Suppressor macrophage treated with lipopolysaccharide for 1 hour (primary cell): Measurements from ENCODE around the gene PARK7.

Source experiments
- DNase-seq, 3 donors: peaks; one replicate each; pipeline ENCODE4 v3.0.0-alpha.2; 2020 to 2022

The PARK7 gene

DNA sequence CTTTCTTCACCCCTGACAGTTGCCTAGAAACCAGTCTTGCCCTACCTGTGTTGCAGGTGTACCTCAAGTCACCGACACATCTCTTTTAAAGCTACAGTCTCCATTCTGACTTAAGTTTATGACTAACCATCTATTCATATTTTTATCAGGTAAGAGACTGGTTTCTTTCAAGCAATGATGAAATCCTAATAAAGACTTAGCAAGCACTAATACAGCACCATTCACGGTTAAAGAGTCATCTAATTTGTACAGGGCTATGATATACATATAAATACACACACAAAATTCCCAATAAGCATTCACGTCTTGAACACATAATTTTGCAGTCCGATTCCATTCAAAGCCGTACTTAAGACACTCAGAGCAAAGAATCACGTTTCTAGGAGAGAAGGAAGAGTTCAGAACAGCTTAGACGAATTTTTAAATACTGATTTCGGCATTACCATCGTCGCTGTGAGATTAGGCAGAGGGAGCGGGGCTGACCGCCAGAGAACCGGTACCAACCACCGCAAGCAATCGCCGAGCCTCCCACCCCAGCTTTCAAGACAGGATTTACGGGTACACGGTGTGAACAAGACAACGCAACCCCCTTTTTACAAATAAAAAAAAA, 63.7 kb downstream of the PARK7 start:
- no peak for DNase-seq

DNA sequence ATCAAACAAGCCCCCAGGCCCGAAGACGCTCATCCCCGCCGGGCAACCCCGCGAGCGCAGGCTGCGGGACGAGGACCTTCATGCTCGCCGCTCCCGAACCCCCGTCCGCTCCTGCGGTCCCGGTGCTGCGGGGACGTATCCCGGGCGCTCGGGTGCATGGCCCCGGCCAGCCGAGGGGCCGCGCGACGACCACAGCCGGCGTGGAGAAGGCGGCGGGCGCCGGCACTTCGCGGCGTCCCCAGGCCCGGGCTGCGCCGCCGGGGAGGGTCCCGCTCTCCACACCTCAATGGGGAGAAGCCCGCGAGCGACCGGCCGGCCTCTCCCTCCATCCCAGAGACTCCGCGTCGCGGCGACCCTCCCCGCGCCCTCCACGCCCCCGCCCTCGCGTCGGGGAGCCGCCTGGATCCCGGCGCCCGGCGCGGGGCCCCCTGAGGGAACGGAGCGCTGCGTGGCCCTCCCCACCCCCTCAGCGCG, 64.2 kb downstream of the PARK7 start:
- peak in 1 of 3 donors; percentile 25 for DNase-seq

DNA sequence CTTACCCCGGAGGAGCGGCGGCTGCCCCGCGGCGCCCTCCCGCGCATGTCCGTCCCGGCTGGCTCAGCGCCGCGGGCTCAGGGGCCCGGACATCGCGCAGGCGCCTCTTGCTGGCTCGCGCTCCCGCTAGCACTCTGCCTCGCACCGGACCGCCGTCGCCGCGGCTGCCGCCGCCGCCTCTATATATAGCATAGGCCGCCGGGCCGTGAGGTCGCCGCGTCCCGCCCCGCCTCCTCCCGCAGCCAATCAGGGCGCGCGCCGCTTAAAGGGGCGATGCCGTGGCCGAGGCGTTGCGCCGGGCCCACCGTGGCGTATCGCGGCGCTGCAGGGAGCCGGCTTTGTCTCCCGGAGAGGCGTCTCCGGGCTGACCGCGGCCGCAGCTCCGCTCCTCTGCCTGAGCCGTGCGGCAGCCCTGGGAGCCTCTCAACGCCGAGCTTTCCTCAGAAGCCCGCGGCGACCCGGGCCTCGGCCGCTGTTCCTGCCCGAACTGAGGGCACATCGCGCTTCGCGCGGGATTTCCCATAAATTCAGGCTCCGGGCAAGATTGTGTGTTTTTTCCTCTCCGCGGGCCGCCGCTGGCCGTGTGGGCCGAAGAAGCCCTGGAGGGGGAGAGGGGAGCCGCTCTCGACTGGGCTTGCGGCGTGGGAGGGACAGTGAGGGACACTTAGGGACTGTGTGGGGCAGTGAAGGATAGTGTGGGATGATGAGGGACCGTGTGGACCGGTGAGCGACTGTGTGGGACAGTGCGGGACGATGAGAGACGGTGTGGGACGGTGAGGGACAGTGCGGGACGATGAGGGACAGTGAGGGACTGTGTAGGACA, 64.9 kb downstream of the PARK7 start, which contains the start of gene ERRFI1:
Gene ERRFI1 (minus strand): TSS at position 157 of the 823 bp plus-strand sequence. CDS start 10,690 bp downstream, outside the sequence.
- DNase-seq: peak; percentile 92 to 98 (median 97)

DNA sequence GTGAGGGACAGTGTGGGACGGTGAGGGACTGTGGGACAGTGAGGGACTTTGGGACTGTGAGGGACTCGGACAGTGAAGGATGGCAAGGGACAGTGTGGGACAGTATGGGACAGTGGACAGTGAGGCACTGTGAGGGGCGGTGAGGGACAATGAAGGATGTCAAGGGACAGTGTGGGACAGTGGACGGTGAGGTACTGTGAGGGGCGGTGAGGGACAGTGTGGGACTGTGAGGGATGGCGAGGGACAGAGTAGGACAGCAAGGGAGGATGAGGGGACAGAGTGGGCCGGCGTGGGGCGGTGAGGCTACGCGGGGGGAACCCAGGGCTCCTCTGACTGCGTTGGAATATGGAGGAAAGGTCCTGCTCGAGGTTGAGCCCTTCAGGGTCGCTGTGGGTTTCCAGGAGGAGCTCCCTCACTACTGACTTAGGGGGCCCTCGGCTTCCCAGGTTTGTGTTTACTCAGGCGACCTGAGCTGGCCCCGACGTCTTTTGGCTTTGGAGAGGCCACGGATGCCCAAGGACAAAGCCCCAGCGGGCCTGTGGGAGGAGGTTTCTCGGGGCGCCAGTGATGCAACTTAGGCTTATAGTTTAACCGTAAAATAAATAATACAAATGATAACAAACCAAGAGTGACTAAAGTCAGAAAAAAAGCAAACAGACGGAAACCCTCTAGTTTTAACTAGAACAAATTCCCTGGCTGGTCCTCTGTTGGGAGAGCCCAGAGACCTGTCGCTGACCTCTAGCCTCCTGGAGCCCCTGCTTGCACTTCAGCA, 65.7 kb downstream of the PARK7 start:
- no peak for DNase-seq

DNA sequence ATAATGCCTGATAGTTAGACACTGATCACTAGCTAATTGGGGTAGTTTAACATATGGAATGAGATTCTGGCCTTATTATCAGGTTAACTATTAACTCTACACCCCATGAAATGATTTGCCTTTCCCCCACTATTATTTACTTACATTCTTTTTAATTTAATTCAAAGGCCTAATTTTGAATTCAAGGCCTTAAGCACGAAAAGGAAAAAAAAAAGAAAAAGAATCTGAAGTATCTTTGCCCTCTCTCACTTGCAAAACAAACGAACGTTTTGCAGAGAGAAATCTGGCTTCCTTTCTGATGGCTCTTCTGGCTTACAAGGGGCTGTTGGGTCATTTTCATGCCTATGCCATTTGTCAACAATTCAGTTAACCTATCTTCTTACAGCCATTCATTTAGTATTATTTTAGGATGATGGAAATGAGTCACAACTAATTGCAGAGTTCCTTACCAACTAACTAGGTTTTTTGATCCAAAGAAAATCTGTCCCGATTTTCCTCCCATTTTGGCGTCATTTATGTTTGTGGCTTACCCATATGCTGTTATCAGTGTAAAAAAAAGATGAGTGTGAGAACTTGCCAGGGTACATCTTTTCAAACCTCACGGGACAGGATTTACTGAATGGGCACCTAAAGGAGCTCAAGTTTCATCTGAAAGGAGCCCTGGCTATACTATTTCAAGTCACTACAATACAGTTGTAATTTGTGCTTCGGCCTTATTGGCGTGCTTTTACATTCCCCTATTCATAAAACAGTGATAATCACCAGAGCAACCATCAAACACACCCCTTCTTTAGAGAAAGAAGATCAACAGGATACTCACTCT, 66.4 kb downstream of the PARK7 start:
- no peak for DNase-seq

DNA sequence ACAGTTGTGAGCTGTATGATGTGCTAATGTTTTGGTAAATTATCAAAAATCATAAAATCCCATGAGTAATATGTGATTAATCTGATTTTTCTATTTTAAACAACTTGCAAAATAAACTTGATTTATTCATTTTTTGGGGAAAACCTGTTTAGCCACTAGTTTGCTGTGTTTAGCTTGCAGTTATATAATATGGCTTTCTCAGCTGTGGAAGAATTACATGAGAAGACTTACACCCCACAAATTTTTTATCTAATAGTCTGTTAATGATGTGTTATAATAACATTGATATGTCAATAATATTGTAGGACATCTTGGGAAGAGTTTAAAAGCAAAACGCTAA, 67.0 kb downstream of the PARK7 start:
- DNase-seq: no peak

DNA sequence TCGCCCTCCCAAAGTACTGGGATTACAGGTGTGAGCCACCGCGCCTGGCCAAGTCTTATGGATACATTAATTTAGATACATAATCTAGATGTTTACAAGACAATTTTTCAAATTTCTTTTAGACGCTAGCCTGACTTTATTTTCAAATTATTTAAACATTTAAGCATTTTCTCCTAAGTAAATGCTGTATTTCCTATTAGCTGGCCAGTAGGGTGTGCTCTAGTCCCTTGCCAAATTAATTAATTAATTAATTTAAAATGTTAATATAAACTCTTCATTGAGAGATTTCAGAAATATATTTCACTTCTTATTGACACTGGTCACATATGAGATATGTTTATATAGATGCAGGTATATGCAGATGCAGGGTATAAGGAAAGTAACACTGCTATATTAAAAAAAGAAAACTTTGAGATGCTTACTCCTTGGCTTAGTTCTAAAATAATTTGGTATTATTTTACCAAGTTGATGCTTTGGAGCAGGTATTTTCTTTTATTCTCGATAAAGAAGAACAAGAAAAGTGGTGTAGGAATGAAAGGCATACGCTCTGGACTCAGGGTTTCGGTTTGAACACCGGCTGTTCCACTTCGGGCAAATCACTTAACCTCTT, 69.8 kb downstream of the PARK7 start:
- peak; percentile 74 to 81 (median 75) for DNase-seq

DNA sequence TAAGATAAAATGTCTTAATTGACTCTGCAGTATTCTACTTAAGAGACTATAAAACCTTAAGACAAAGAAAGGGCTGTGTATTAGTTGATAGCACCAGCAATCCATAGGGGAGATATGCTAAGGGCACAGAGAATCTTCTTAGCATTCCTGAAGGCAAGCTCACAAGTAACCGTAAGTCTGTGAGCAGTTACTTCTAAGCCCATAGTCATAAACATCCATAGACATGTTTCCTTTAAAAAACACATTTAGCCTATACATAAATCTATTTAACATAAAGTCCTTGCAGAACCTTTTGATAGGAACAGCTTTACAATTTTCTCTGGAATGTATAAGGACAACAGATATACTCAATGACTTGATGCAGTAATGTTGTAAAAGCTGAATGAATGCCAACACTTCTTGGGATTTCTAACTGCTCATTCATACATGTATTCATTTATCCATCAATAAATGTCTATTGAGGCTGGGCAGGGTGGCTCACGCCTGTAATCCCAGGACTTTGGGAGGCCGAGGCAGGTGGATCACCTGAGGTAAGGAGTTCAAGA, 70.9 kb downstream of the PARK7 start:
- no peak for DNase-seq

DNA sequence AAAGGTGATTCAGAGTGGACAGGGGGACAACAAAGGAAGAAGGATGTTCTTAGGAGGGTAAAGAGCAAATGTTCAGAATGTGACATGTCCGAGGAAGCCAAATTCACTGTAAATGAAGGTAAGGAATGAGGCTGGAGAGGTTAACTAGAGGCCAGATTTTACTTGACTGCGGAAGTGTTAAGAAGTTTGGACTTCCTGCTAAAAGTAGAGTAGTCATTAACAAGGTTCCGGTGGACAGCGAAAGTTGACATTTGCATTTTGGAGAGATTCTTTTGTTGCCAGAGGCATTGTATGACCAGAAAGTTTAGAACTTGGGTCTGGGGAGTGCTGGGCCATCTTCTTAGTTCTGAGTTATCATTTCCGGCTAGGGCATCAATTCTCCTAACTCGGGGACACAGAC, 71.8 kb downstream of the PARK7 start:
- DNase-seq: no peak
